GM18508 (cell line): ENCODE measurements around the gene WNT3A.

Experiments
- ATAC-seq: cut with Tn5 transposase; IDR thresholded peaks from one replicate; pipeline ENCODE4 v1.9.1; 2021; ENCODE audit warnings: moderate number of reproducible peaks; ENCODE audit not compliant: insufficient read depth, unreplicated experiment

The WNT3A gene

GRCh38 chr1:228065543-228066347 is 58.9 kb downstream of the WNT3A start:
- ATAC-seq = no peak

DNA sequence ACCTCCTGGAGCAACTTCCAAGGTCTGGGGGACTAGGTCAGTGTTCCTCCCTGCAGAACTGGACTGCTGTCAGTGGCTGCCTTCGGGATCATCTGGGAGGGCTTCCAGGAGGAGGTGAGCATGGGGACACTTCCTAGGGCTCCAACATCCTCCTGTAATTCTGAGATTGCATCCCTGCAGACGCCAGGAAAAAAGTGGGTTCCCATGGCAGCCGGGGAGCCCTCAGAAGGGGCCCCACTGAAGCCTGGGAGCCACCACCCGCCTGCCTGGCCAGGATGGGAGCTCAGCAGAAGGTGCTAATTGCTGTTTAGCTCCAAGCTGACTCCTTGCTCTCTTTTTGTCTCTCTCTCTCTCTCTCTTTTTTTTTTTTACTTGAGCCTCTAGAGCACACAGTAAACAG is 59.6 kb downstream of the WNT3A start:
- ATAC-seq = no peak

DNA sequence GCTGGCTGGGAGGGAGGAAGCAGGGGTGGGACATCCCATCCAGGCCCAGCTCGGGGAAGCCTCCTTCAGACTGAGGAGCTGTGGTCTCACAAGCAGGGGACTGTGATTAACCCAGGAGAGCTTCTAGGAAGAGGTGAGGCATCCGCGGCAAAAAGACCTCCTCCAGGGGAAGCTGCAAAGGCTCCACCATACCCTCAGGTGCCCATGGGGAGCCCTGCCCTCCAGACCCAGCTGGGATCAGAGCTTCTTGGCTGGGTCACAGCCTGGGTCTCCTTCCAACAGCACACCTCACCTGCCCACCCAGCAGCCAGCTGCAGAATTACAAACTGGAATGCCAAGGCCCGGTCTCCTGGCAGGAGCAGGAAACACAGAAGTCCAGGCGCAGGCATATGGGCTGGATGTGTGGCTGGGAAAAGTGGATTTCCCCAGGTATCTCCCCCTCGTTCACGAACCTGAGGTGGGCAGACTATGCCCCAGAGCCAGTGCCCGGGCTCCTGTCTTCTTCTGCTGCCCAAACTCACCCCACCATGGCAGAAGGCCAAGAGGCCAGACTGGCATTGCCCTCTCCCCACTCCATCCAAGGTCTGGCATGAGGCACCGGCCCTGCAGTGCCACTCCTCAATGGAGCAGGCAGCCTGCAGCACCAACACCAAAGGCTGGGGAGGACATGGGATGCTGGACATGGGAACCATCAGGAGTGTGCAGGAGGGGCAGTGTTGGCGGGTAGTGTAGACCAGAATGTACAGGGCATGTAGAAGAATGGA is 60.3 kb downstream of the WNT3A start:
- no peak for ATAC-seq

DNA sequence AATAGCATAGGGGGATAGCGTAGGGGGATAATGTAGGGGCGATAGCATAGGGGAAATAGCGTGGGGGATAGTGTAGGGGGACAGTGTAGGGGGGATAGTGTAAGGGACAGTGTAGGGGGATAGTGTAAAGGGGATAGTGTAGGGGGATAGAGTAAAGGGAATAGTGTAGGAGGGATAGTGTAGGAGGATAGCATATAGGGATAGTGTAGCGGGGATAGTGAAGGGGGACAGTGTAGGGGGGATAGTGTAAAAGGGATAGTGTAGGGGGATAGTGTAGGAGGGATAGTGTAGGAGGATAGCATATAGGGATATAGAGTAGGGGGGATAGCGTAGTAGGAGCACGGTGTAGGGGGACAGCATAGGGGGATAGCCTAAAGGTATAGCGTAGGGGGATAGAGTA is 61.6 kb downstream of the WNT3A start:
- ATAC-seq = no peak

GRCh38 chr1:228070173-228070572 is 63.4 kb downstream of the WNT3A start:
- ATAC-seq = no peak

DNA sequence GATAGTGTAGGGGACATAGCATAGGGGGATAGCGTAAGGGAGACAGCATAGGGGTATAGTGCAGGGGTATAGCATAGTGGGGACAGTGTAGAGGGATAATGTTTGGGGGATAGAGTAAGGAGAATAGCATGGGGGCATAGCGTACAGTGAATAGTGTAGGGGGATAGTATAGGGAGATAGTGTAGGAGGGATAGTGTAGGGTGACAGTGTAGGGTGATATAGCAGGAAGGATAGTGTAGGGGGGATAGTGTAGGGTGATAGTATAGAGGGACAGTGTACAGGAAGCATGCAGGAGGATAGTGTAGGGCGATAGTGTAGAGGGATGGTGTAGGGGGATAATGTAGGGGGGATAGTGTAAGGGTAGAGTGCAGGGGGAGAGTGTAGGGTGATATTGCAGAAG is 64.1 kb downstream of the WNT3A start:
- no peak for ATAC-seq

GRCh38 chr1:228071839-228072657 is 65.2 kb downstream of the WNT3A start:
- ATAC-seq = no peak

DNA sequence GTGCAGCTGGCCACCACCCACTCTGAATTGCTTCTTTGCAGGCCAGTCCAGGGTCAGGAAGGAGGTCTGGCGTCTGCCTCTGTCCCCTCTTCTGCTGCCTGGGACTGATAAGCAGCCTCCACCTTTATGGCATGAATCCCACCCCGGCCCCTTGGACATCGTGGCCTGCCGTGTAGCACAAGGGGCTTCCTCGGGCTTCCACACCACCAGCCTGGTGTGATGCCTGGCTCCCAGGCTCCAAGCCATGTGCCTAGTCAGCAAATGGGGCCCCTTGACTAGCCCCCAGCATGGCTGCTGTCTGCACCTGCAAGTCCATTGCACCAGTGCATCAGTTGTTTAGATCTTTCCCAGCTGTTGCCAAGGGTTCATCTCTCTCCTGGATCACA is 65.9 kb downstream of the WNT3A start:
- no peak for ATAC-seq

DNA sequence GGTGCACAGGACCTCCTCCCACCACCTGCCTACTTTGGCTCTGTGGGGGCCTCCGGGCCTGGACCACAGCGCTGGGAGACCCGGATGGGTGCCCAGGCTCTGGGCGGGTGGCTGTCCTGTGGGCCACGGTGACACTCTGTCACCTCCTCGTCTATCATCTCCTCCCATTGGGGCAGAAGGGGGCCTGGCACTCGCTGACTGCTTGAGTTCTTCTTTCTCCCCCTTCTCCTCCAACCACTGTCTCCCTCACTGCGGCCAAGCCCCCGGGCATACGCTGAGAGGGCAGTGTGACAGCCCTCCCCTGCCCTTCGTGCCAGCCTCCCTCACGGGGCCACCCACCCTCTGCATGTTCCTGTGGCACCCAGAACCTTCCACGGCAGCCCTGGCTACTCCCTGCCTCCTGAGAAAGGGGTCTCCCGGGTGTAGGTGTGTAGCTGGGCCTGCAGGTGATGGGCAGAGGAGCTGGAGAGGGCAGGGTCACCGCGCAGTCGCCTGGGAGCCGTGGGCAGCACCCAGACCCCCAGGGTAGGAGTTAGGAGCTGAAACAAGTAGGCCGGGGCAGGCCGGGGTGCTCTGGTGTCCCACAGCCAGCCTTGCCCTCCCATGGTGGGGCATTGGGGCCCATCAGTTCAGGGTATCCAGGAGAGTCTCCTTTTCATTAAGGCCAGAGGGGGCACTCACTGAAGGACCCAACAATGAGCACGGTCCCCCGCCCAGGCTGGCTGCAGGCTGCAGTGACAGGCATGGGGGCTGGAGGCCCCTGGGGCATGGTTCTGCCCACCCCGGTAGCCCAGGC is 66.5 kb downstream of the WNT3A start:
- no peak for ATAC-seq

- ATAC-seq = no peak
Measured at GRCh38 chr1:228073857-228074545, 67.2 kb downstream of the WNT3A start.

- no peak for ATAC-seq
Measured at GRCh38 chr1:228074954-228075730, 68.3 kb downstream of the WNT3A start.

DNA sequence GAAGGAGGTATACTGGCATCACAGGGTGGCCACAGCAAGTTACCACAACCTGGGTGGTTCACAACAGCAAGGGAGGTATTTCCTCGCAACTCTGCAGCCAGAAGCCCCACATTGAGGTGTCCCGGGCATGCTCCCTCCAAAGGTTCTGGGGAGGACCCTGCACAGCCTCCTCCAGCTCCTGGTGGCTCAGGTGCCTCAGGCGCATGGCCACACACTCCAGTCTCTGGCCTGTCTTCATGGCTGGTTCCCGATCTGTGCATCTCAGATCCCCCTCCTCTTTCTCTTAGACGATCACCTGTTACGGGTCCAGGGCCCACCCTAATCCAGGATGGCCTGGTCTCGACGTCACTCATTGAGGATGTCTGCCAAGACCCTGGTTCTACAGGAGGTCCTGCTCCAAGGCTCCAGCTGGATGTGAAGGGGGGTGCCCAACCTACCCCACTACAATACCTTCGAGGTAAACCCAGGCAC is 69.0 kb downstream of the WNT3A start:
- ATAC-seq = no peak

DNA sequence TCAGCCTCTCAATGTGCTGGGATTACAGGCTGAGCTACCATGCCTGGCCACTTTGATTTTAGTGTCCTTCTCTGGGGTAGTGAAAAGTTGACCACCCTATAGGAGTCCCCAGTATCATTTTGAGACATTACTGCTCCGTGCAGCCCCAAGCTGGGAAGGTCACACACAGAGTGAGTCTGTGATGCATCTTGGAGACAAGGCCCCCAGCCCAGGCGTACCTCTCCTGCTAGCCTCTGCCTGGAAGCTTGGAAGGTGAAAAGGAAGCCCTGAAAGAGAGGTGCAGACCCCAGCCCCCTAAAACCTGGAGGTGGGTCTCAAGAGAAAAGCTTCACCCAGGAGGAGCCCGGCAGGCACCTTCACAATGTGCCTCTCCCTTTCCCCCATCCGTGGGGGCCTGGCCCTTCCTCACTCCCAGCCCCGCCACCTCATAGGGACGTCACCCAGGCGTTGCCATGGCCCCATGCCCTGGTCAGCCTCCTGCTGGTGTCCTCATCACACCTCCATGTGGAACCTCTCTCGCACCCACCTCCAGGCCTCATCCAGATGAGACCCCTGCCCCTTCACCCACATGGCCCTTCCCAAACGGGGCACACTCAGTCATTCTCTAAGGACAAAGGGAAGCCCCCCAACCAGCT is 70.1 kb downstream of the WNT3A start:
- ATAC-seq = no peak

- no peak for ATAC-seq
Measured at GRCh38 chr1:228077565-228078330, 71.0 kb downstream of the WNT3A start.

DNA sequence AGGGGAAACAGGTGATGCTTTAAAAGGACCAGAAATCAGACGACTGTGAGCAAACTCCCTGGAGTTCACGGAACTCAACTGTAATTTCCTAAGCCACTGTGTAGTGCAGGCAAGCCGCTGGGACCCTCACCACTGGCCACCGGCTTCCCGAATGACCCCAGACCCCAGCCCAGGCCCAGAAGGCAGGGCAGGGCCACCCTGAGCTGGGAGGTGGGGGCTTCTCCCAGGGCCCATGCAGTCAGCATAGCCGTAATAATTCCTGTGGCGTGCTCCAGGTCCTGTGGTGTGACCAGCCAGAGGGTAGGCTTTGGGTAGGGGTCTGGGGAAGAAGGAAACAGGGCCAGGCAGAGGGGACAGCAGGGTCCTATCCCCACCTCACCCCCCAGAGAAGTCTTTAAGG is 72.2 kb downstream of the WNT3A start:
- ATAC-seq = no peak

GRCh38 chr1:228079601-228080263 is 72.9 kb downstream of the WNT3A start:
- ATAC-seq = no peak

GRCh38 chr1:228081144-228081543 is 74.3 kb downstream of the WNT3A start:
- no peak for ATAC-seq
